Endothelial cell of umbilical vein (primary cell): ENCODE results near the gene PLCXD3. TPM values are rescaled to one million over a fixed set of nuclear protein-coding genes. Genes with fewer than 3 reads are reported as not detected.

ENCODE experiments used
- BruUV-seq: library from RNA; stranded (reverse); fragments of 400-500 nt; replicated peaks from 2 replicates; lab custom pipeline; 2021; lab: Mats Ljungman, UMichigan
- CTCF ChIA-PET: fragments of 300-600, 350-600 bp; sonication (Branson Sonifier 250); formaldehyde crosslinking; loops from one replicate; lab custom pipeline; 2021; ENCODE audit warnings: antibody characterized with exemption, inconsistent platforms; lab: Charles Lee
- POLR2A ChIA-PET: fragments of 300-600, 350-600 bp; sonication (Branson Sonifier 250); formaldehyde crosslinking; loops from one replicate; lab custom pipeline; 2021; ENCODE audit warnings: antibody characterized with exemption, inconsistent platforms; lab: Charles Lee
- DNase-seq: peaks from one replicate; pipeline ENCODE4 v3.0.0-alpha.2; 2011; ENCODE audit warnings: low read depth, low spot score
- FAIRE-seq: peaks from 2 replicates; lab custom pipeline; 2011; peaks lifted over from hg19 to GRCh38; lab: Jason Lieb, UNC
- H2AFZ ChIP-seq: 2 replicates; pipeline ENCODE4 v1.6.0; 2012; ENCODE audit warnings: low read depth, low read length, control low read depth, inconsistent platforms
- H3K27ac ChIP-seq: 2 replicates; pipeline ENCODE4 v1.5.1; 2011; ENCODE audit warnings: low read depth, mild to moderate bottlenecking, control low read depth, low read length, moderate library complexity; ENCODE audit not compliant: insufficient read depth
- H3K27me3 ChIP-seq, 2 experiments: 2 replicates each; pipeline versions ENCODE4 v1.6.0 to v1.6.1; 2011; ENCODE audit warnings: low read length in 2 of 2, mixed read lengths in 1 of 2; ENCODE audit not compliant: control insufficient read depth in 2 of 2, insufficient read depth in 2 of 2
- H3K36me3 ChIP-seq, 2 experiments: 2 replicates in 1 of 2; 3 replicates in 1 of 2; pipeline ENCODE4 v1.5.1; 2011; ENCODE audit warnings: low read length in 2 of 2, mild to moderate bottlenecking in 1 of 2, moderate library complexity in 1 of 2; ENCODE audit not compliant: control insufficient read depth in 2 of 2, insufficient read depth in 2 of 2; ENCODE audit errors: extremely low read depth in 1 of 2
- H3K4me1 ChIP-seq: 3 replicates; pipeline ENCODE4 v1.5.1; 2011; ENCODE audit warnings: mild to moderate bottlenecking, low read length; ENCODE audit not compliant: control insufficient read depth, insufficient read depth; ENCODE audit errors: extremely low read depth
- H3K4me2 ChIP-seq: 2 replicates; pipeline ENCODE4 v1.6.1; 2011; ENCODE audit warnings: low read length, control low read depth, mixed read lengths; ENCODE audit not compliant: insufficient read depth
- H3K4me3 ChIP-seq, 3 experiments: fragments of 200-600 bp in 1 of 3; sonication (generic), shearing (Covaris generic) in 1 of 3; replicated peaks in 1 of 3; 2 replicates each; pipeline ENCODE4 v1.5.1; 2011 to 2016; ENCODE audit warnings: control low read depth in 3 of 3, low read length in 3 of 3, mild to moderate bottlenecking in 2 of 3, inconsistent platforms in 1 of 3, low read depth in 1 of 3, moderate library complexity in 1 of 3; ENCODE audit not compliant: insufficient read depth in 1 of 3
- H3K79me2 ChIP-seq: 2 replicates; pipeline ENCODE4 v1.6.0; 2012; ENCODE audit warnings: low read length, inconsistent platforms; ENCODE audit not compliant: control insufficient read depth, insufficient read depth
- H3K9ac ChIP-seq: replicated peaks from 2 replicates; pipeline ENCODE3; 2011; ENCODE audit warnings: low read length, control low read depth; ENCODE audit not compliant: insufficient read depth; ENCODE audit errors: extremely low read depth
- H3K9me1 ChIP-seq: replicated peaks from 3 replicates; pipeline ENCODE4 v1.6.0; 2011; ENCODE audit warnings: mild to moderate bottlenecking, low read length; ENCODE audit not compliant: control insufficient read depth, insufficient read depth; ENCODE audit errors: extremely low read depth
- H3K9me3 ChIP-seq: replicated peaks from 2 replicates; pipeline ENCODE4 v1.5.1; 2012; ENCODE audit warnings: low read length, inconsistent platforms; ENCODE audit not compliant: control insufficient read depth, insufficient read depth
- H4K20me1 ChIP-seq: replicated peaks from 2 replicates; pipeline ENCODE3; 2011; ENCODE audit warnings: mild to moderate bottlenecking, low read length; ENCODE audit not compliant: control insufficient read depth, insufficient read depth; ENCODE audit errors: extremely low read depth
- EZH2 ChIP-seq: IDR thresholded peaks from 2 replicates; pipeline ENCODE4 v1.6.1; 2012; ENCODE audit warnings: borderline replicate concordance, low read depth, mild to moderate bottlenecking, moderate library complexity, low read length, inconsistent platforms; ENCODE audit not compliant: severe bottlenecking
- FOS ChIP-seq: IDR thresholded peaks from 2 replicates; pipeline ENCODE4 v1.6.1; 2011; ENCODE audit warnings: mild to moderate bottlenecking, low read length, moderate library complexity, borderline replicate concordance; ENCODE audit not compliant: insufficient read depth
- GATA2 ChIP-seq: IDR thresholded peaks from 2 replicates; pipeline ENCODE4 v1.7.0; 2011; ENCODE audit warnings: low read depth, mild to moderate bottlenecking, moderate library complexity, mixed read lengths, low read length; ENCODE audit not compliant: insufficient read length, insufficient read depth
- JUN ChIP-seq: IDR thresholded peaks from 2 replicates; pipeline ENCODE4 v1.6.1; 2011; ENCODE audit warnings: borderline replicate concordance, low read depth; ENCODE audit not compliant: insufficient read length, insufficient read depth
- MYC ChIP-seq: IDR thresholded peaks from one replicate; pipeline ENCODE4 v1.6.1; 2011; ENCODE audit warnings: mild to moderate bottlenecking, low read depth, low read length
- POLR2A ChIP-seq: IDR thresholded peaks from 2 replicates; pipeline ENCODE4 v1.6.1; 2012; ENCODE audit warnings: low read depth, mild to moderate bottlenecking, control low read depth, low read length
- POLR2AphosphoS5 ChIP-seq: IDR thresholded peaks from 2 replicates; pipeline ENCODE4 v1.6.1; 2012; ENCODE audit warnings: low read depth, mild to moderate bottlenecking, control low read depth, low read length, moderate library complexity; ENCODE audit not compliant: insufficient read depth
- dilution Hi-C: fragments of 300-500 bp; cut with MboI; formaldehyde crosslinking; loops from one replicate; pipeline ENCODE4 v1.15.0; 2019; ENCODE audit warnings: low sequenced_read_pairs; ENCODE audit not compliant: extremely low pct_ligation_motif_present
- intact Hi-C: fragments of 100-400 bp; cut with micrococcal nuclease; formaldehyde crosslinking; loops from one replicate; pipeline ENCODE4 v1.10.0; 2022
- polyA plus RNA-seq, 4 experiments: library from polyadenylated mRNA; depleted of rRNA in 3 of 4; stranded (reverse) in 3 of 4; unstranded in 1 of 4; fragments of >200 nt; gene quantifications; 2 replicates each; pipeline versions ENCODE4 v1.2.1 to v1.2.3, GENCODE V29; 2011 to 2012; ENCODE audit warnings: missing spikeins in 1 of 4
- total RNA-seq: library from RNA; stranded (reverse); gene quantifications from 2 replicates; pipeline ENCODE4 v1.2.3, GENCODE V29; 2021
- TF ChIP-seq, protein P1 (sequence below): IDR thresholded peaks from 2 replicates; pipeline ENCODE4 v1.6.1; 2011; ENCODE audit not compliant: insufficient read depth, insufficient read length
- TF ChIP-seq, protein P2 (sequence below), 2 donors: IDR thresholded peaks; 1 replicate in 1 of 2; 2 replicates in 1 of 2; pipeline ENCODE4 v1.5.1; 2011; ENCODE audit warnings: low read length in 2 of 2, mild to moderate bottlenecking in 2 of 2, moderate library complexity in 2 of 2, control low read depth in 1 of 2, inconsistent platforms in 1 of 2, low read depth in 1 of 2; ENCODE audit not compliant: insufficient read depth in 1 of 2; ENCODE audit errors: extremely low read depth in 1 of 2

The PLCXD3 gene
- total and polyA plus RNA-seq, 2 donors (not counting 3 experiments of a cell fraction or from before 2014, with no cell fraction given), result not detected

DNA sequence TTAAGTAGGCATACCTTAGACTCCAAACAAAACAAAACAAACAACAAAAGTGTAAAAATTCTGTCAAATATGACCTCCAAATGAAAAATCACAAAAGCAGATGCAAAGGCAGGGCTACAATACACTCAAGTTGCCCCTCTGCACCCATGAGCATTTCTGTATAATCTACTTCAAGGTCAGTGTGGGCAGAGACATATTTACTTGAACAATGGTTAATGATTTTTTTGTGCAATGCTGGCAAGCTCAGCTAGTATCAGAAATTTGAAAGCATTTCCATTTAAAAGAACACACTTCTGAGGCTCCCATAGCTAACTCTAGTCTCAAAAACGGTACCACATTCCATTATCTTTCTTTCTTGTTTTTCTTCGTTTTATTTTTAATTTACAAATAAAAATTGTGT is 57.9 kb downstream of the PLCXD3 start:
- FAIRE-seq (no peak), DNase-seq (no peak)
- Histone ChIP-seq H3K27me3 (no peaks in the 10 kb centered on the region), H3K9me3 (no peaks in the 10 kb centered on the region), H3K4me3 (no peak overlapping the region), H3K9me1 (no peaks in the 10 kb centered on the region), H2AFZ (no peak overlapping the region), H3K9ac (no peak overlapping the region), H3K27ac (no peak overlapping the region), H4K20me1 (no peaks in the 10 kb centered on the region), H3K79me2 (no peaks in the 10 kb centered on the region), H3K4me2 (no peak overlapping the region), H3K36me3 (no peaks in the 10 kb centered on the region), H3K4me1 (no peaks in the 10 kb centered on the region)
- intact Hi-C loops, result no loop called here
- dilution Hi-C loops, result no loop called here
- POLR2A ChIA-PET, result no interaction called here
- no TSS peak for BruUV-seq
- CTCF ChIA-PET, result no interaction called here
- TF ChIP-seq POLR2AphosphoS5 (no peak), EZH2 (no peak), POLR2A (no peak), MYC (no peak), GATA2 (no peak), FOS (no peak), JUN (no peak)
- TF ChIP-seq, protein P1, sequence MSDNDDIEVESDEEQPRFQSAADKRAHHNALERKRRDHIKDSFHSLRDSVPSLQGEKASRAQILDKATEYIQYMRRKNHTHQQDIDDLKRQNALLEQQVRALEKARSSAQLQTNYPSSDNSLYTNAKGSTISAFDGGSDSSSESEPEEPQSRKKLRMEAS, result no peak
- TF ChIP-seq, protein P2, sequence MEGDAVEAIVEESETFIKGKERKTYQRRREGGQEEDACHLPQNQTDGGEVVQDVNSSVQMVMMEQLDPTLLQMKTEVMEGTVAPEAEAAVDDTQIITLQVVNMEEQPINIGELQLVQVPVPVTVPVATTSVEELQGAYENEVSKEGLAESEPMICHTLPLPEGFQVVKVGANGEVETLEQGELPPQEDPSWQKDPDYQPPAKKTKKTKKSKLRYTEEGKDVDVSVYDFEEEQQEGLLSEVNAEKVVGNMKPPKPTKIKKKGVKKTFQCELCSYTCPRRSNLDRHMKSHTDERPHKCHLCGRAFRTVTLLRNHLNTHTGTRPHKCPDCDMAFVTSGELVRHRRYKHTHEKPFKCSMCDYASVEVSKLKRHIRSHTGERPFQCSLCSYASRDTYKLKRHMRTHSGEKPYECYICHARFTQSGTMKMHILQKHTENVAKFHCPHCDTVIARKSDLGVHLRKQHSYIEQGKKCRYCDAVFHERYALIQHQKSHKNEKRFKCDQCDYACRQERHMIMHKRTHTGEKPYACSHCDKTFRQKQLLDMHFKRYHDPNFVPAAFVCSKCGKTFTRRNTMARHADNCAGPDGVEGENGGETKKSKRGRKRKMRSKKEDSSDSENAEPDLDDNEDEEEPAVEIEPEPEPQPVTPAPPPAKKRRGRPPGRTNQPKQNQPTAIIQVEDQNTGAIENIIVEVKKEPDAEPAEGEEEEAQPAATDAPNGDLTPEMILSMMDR (IDR thresholded peaks at IDR 0.05; ENCODE audit: extremely low read depth in 1 of 2, insufficient read depth in 1 of 2, low read depth in 1 of 2, low read length in 2 of 2), result no peak
